ENCODE results near the gene LRRC17.

DNA sequence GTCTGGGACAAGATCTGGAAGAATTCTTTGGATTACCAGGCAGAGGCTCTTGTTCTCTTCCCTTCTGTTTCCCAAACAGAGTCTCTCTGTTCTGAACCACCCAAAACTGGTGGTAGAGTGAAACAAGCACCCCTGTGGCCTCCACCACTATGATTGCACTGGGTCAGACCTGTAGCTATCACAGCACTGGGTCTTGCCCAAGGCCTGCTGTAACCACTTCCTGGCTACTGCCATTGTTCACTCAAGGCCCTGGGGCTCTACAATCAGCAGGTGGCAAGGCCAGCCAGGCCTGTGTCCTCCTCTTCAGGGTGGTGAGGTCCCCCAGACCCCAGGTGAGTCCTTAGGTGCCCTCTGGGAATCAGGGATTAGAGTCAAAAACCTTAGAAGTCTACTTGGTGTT, 4.1 kb upstream of the LRRC17 start:
- TF ChIP-seq, protein P1, sequence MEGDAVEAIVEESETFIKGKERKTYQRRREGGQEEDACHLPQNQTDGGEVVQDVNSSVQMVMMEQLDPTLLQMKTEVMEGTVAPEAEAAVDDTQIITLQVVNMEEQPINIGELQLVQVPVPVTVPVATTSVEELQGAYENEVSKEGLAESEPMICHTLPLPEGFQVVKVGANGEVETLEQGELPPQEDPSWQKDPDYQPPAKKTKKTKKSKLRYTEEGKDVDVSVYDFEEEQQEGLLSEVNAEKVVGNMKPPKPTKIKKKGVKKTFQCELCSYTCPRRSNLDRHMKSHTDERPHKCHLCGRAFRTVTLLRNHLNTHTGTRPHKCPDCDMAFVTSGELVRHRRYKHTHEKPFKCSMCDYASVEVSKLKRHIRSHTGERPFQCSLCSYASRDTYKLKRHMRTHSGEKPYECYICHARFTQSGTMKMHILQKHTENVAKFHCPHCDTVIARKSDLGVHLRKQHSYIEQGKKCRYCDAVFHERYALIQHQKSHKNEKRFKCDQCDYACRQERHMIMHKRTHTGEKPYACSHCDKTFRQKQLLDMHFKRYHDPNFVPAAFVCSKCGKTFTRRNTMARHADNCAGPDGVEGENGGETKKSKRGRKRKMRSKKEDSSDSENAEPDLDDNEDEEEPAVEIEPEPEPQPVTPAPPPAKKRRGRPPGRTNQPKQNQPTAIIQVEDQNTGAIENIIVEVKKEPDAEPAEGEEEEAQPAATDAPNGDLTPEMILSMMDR (tag by site-specific recombination; IDR thresholded peaks at IDR 0.05): no peak
- TF ChIP-seq, protein P2, sequence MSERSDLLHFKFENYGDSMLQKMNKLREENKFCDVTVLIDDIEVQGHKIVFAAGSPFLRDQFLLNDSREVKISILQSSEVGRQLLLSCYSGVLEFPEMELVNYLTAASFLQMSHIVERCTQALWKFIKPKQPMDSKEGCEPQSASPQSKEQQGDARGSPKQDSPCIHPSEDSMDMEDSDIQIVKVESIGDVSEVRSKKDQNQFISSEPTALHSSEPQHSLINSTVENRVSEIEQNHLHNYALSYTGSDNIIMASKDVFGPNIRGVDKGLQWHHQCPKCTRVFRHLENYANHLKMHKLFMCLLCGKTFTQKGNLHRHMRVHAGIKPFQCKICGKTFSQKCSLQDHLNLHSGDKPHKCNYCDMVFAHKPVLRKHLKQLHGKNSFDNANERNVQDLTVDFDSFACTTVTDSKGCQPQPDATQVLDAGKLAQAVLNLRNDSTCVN (tag by site-specific recombination; optimal IDR thresholded peaks at IDR 0.05): no peak
- TF ChIP-seq, protein P3, sequence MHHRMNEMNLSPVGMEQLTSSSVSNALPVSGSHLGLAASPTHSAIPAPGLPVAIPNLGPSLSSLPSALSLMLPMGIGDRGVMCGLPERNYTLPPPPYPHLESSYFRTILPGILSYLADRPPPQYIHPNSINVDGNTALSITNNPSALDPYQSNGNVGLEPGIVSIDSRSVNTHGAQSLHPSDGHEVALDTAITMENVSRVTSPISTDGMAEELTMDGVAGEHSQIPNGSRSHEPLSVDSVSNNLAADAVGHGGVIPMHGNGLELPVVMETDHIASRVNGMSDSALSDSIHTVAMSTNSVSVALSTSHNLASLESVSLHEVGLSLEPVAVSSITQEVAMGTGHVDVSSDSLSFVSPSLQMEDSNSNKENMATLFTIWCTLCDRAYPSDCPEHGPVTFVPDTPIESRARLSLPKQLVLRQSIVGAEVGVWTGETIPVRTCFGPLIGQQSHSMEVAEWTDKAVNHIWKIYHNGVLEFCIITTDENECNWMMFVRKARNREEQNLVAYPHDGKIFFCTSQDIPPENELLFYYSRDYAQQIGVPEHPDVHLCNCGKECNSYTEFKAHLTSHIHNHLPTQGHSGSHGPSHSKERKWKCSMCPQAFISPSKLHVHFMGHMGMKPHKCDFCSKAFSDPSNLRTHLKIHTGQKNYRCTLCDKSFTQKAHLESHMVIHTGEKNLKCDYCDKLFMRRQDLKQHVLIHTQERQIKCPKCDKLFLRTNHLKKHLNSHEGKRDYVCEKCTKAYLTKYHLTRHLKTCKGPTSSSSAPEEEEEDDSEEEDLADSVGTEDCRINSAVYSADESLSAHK (tag by site-specific recombination; IDR thresholded peaks at IDR 0.05): no peak
- TF ChIP-seq ZBTB21 (tag by site-specific recombination; IDR thresholded peaks at IDR 0.05) (no peak), KLF9 (tag by site-specific recombination; IDR thresholded peaks at IDR 0.05; ENCODE audit: low read depth) (no peak), ZEB2 (tag by site-specific recombination; IDR thresholded peaks at IDR 0.05) (no peak), YY1 (tag by site-specific recombination; IDR thresholded peaks at IDR 0.05) (no peak)
- TF ChIP-seq, protein P4, sequence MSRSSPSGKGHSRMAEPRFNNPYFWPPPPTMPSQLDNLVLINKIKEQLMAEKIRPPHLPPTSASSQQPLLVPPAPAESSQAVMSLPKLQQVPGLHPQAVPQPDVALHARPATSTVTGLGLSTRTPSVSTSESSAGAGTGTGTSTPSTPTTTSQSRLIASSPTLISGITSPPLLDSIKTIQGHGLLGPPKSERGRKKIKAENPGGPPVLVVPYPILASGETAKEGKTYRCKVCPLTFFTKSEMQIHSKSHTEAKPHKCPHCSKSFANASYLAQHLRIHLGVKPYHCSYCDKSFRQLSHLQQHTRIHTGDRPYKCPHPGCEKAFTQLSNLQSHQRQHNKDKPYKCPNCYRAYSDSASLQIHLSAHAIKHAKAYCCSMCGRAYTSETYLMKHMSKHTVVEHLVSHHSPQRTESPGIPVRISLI (tag by site-specific recombination; IDR thresholded peaks at IDR 0.05): no peak

Measured in HEK293 (cell line).